A673 (cell line): ENCODE results near the gene SAMD14. TPM values are rescaled to one million over a fixed set of nuclear protein-coding genes. Genes with fewer than 3 reads are reported as not detected.

Source experiments
- BruUV-seq: library from RNA; stranded (reverse); fragments of 400-500 nt; replicated peaks from 2 replicates; lab custom pipeline; 2021; lab: Mats Ljungman, UMichigan
- CTCF ChIA-PET: fragments of 300-600 bp; sonication (Branson Sonifier 250); formaldehyde crosslinking; loops from one replicate; lab custom pipeline; 2022; ENCODE audit warnings: antibody characterized with exemption; lab: Charles Lee
- POLR2A ChIA-PET: fragments of 300-600 bp; sonication (Branson Sonifier 250); formaldehyde crosslinking; loops from one replicate; lab custom pipeline; 2022; ENCODE audit warnings: antibody characterized with exemption; ENCODE audit not compliant: low non-redundant PET; lab: Charles Lee
- DNase-seq: peaks from one replicate; pipeline ENCODE4 v3.0.0-alpha.2; 2015; ENCODE audit warnings: low spot score
- H3K27ac ChIP-seq: fragments of 200-600 bp; sonication (generic); 2 replicates; pipeline ENCODE4 v1.5.1; 2016; ENCODE audit warnings: mixed run types, low read depth, mild to moderate bottlenecking, mixed read lengths, antibody characterized with exemption, low read length; ENCODE audit not compliant: poor library complexity, severe bottlenecking
- H3K27me3 ChIP-seq: fragments of 200-600 bp; sonication (generic); replicated peaks from 2 replicates; pipeline ENCODE4 v1.6.1; 2017; ENCODE audit warnings: mixed run types, low read depth, mild to moderate bottlenecking, mixed read lengths, antibody characterized with exemption, low read length; ENCODE audit not compliant: insufficient read depth, poor library complexity
- H3K36me3 ChIP-seq: fragments of 200-600 bp; sonication (generic); 2 replicates; pipeline ENCODE4 v1.6.1; 2016; ENCODE audit warnings: mixed run types, mild to moderate bottlenecking, mixed read lengths, antibody characterized with exemption, low read length; ENCODE audit not compliant: insufficient read depth, poor library complexity, severe bottlenecking
- H3K4me1 ChIP-seq: fragments of 200-600 bp; sonication (generic); 2 replicates; pipeline ENCODE4 v1.6.1; 2017; ENCODE audit warnings: mixed run types, mild to moderate bottlenecking, mixed read lengths, antibody characterized with exemption, low read length; ENCODE audit not compliant: insufficient read depth, poor library complexity, severe bottlenecking
- H3K4me3 ChIP-seq: fragments of 200-600 bp; sonication (generic); 2 replicates; pipeline ENCODE4 v1.5.1; 2016; ENCODE audit warnings: low read depth, mixed run types, mild to moderate bottlenecking, mixed read lengths, low read length; ENCODE audit not compliant: poor library complexity, severe bottlenecking
- H3K9me3 ChIP-seq: fragments of 200-600 bp; sonication (generic); 2 replicates; pipeline ENCODE4 v1.6.1; 2016; ENCODE audit warnings: mixed run types, low read depth, mild to moderate bottlenecking, mixed read lengths, antibody characterized with exemption, low read length; ENCODE audit not compliant: poor library complexity, severe bottlenecking
- EZH2 ChIP-seq: fragments of 200-600 bp; sonication (generic); IDR thresholded peaks from 2 replicates; pipeline ENCODE4 v1.6.1; 2017; ENCODE audit warnings: borderline replicate concordance, low read depth, mild to moderate bottlenecking, mixed read lengths, antibody characterized with exemption, low read length; ENCODE audit not compliant: poor library complexity, severe bottlenecking
- intact Hi-C: fragments of 100-400 bp; cut with micrococcal nuclease; formaldehyde crosslinking; loops from one replicate; pipeline ENCODE4 v1.10.0; 2022; ENCODE audit not compliant: unreplicated experiment
- total RNA-seq: library from RNA; stranded (reverse); gene quantifications from 2 replicates; pipeline ENCODE4 v1.2.3, GENCODE V29; 2021
- TF ChIP-seq, protein P1 (sequence below): fragments of 300-800, 200-600 bp; sonication (generic); conservative IDR thresholded peaks from 2 replicates; pipeline ENCODE4 v1.5.1; 2017; ENCODE audit warnings: low read depth, mild to moderate bottlenecking, antibody characterized with exemption, low read length, moderate library complexity, mixed read lengths

SAMD14 gene
- total RNA-seq, 1 experiment from 2014 or later, result 45.0 TPM

DNA sequence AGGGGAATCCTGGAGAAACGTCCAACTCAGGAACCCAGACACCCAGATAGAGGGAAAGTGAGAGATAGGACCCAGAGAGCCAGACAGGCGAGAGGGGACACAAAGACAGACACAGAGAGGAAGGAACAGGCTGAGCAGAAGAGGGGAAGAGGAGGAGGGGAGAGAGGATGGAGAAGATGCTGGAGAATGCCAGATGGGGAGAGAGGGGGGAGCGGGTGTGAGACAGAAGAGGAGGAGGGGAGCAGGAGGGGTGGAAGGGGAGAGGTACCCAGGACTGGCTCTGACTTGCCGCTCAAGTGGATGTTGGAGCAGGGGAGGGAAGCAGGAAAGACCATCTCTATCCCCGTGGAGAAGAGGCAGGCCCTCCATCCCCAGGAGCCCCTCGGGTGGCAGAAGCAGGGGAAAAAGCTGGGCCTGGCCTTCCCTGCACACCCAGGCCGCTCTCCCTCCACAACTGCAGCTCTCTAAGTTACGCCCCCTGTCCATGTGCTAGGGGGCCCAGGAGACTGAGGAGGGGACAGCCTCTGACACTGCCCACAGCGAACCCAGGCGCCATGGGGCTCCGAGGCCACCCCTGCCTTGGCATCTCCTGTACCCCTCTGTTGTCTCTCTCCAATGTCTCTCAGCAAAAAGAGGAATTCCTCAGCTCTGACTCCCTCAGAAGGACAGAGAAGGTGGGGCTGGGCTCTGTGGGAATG, 15.7 kb upstream of the SAMD14 start:
- CTCF ChIA-PET, result no interaction called here
- peaks cover 23% of the 10 kb centered on the region for H3K4me1 ChIP-seq
- POLR2A ChIA-PET, result interaction anchor here (0.6 kb wide), 1 partner anchor 36 kb away, joined by 3 read pairs; no protein-coding TSS in a partner anchor
- no TSS peak for BruUV-seq
- H3K36me3 ChIP-seq, result peaks cover 49% of the 10 kb centered on the region
- no peak overlapping the region for H3K27ac ChIP-seq
- intact Hi-C loops, result no loop called here
- no peak for TF ChIP-seq EZH2
- TF ChIP-seq, protein P1, sequence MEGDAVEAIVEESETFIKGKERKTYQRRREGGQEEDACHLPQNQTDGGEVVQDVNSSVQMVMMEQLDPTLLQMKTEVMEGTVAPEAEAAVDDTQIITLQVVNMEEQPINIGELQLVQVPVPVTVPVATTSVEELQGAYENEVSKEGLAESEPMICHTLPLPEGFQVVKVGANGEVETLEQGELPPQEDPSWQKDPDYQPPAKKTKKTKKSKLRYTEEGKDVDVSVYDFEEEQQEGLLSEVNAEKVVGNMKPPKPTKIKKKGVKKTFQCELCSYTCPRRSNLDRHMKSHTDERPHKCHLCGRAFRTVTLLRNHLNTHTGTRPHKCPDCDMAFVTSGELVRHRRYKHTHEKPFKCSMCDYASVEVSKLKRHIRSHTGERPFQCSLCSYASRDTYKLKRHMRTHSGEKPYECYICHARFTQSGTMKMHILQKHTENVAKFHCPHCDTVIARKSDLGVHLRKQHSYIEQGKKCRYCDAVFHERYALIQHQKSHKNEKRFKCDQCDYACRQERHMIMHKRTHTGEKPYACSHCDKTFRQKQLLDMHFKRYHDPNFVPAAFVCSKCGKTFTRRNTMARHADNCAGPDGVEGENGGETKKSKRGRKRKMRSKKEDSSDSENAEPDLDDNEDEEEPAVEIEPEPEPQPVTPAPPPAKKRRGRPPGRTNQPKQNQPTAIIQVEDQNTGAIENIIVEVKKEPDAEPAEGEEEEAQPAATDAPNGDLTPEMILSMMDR, result no peak
- no peaks in the 10 kb centered on the region for H3K9me3 ChIP-seq
- H3K27me3 ChIP-seq, result no peaks in the 10 kb centered on the region
- no peak for DNase-seq
- H3K4me3 ChIP-seq, result no peak overlapping the region

DNA sequence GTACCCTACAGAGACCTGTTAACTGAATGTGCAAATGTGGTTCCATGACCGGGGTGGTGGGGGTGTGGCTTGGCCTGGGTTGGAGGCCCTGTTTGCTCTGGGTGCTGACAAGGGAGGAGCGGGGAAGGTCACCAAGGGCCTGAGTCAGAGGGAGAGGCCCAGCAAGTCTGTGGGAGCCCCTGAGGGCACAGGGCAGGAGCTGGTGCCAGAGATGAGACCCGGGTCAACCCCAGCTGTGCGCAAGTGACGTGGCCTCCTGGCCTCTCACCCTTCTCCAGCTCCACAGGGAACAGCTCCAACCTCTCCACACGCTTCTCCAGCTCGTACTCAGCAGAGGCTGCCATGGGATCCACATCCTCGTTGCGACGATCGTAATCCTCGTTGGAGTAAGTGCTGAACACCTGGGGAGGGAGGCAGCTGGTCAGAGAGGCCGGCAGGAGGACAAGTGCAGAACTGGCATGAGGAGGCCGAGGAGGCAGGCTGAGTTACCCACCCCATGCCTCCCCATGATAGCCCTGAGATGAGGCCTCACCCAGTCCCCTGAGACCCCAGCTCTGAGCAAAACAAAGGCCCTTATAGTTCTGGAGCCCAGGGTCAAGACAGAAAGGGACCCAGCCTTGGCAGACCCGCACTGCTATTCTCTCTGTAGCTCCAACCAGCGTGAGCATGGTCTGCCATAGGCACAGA, 15.0 kb upstream of the SAMD14 start:
- no peak overlapping the region for H3K4me3 ChIP-seq
- intact Hi-C loops, result no loop called here
- peaks cover 56% of the 10 kb centered on the region for H3K36me3 ChIP-seq
- H3K27ac ChIP-seq, result no peak overlapping the region
- no peak for DNase-seq
- CTCF ChIA-PET, result no interaction called here
- H3K9me3 ChIP-seq, result no peaks in the 10 kb centered on the region
- BruUV-seq, result no TSS peak
- H3K27me3 ChIP-seq, result no peaks in the 10 kb centered on the region
- POLR2A ChIA-PET, result no interaction called here
- H3K4me1 ChIP-seq, result peaks cover 23% of the 10 kb centered on the region
- TF ChIP-seq, protein P1, result no peak
- TF ChIP-seq EZH2, result no peak

DNA sequence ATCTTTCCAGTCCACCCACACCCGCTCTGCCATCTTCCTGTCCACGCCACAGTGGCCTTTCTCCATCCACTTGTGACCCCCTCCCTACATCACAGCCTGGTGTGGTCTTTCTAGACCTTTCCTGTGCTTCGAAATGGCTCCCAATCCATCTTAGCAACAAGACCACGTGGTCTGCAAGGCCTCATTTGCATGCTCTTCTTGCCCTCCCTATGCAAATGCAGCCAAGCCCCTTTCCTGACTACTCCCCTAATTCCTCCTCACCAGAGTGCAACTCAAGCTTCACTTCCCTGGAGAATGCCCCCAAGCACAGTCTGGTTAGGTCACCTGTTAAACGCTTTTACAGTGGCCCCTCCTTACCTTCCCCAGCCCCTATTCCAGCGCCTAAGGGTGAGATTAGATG, 14.4 kb upstream of the SAMD14 start:
- intact Hi-C loops, result no loop called here
- no peak overlapping the region for H3K27ac ChIP-seq
- peaks cover 23% of the 10 kb centered on the region for H3K4me1 ChIP-seq
- POLR2A ChIA-PET, result no interaction called here
- CTCF ChIA-PET, result no interaction called here
- H3K27me3 ChIP-seq, result no peaks in the 10 kb centered on the region
- TF ChIP-seq, protein P1, result no peak
- no peak for TF ChIP-seq EZH2
- H3K9me3 ChIP-seq, result no peaks in the 10 kb centered on the region
- no peak for DNase-seq
- H3K4me3 ChIP-seq, result no peak overlapping the region
- peaks cover 61% of the 10 kb centered on the region for H3K36me3 ChIP-seq
- no TSS peak for BruUV-seq
